Measurements from ENCODE around the gene SETBP1.

DNA sequence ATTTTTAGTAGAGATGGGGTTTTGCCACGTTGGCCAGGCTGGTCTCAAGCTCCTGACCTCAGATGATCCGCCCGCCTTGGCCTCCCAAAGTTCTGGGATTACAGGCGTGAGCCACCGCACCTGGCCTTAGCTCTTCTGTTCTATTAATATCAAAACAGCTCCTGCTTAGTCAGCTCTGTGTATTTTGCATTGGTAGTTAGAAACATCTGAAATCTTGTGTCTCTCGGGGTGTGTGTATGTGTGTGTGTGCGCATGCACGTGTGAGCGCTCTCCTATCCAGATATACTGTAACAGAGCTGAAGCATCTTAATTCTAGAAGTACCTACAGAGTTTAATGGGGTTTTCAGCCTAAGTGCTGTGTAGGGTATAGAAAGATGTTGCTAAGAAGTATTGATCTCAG is 33.7 kb downstream of the SETBP1 start:
- no peak for TF ChIP-seq HNRNPL (IDR thresholded peaks at IDR 0.05; ENCODE audit: low read depth, low read length)
- TF ChIP-seq MCM7 (IDR thresholded peaks at IDR 0.05) = no peak
- TF ChIP-seq ATF4 (CRISPR knock-in tag; IDR thresholded peaks at IDR 0.05) = no peak
- TF ChIP-seq HDAC8 (tag; IDR thresholded peaks at IDR 0.05) = no peak
- no peak for TF ChIP-seq GATA2 (CRISPR knock-in tag; IDR thresholded peaks at IDR 0.05)
- TF ChIP-seq DPF2 (IDR thresholded peaks at IDR 0.05) = no peak
- no peak for TF ChIP-seq CHD2 (IDR thresholded peaks at IDR 0.05; ENCODE audit: low read depth, low read length)
- no peak for TF ChIP-seq ETV6 (IDR thresholded peaks at IDR 0.05; ENCODE audit: borderline replicate concordance in 1 of 2, low read depth in 2 of 2, low read length in 1 of 2)
- TF ChIP-seq ETV6 (CRISPR knock-in tag; IDR thresholded peaks at IDR 0.05; ENCODE audit: borderline replicate concordance) = no peak
- TF ChIP-seq YY1 (IDR thresholded peaks at IDR 0.05; ENCODE audit: borderline replicate concordance in 1 of 3, control insufficient read depth in 1 of 3, extremely low read depth in 1 of 3, insufficient read depth in 3 of 3, insufficient read length in 1 of 3, insufficient replicate concordance in 2 of 3, low read depth in 1 of 3, low read length in 2 of 3) = no peak
- no peak for TF ChIP-seq ADNP (tag; IDR thresholded peaks at IDR 0.05)
